ENCODE results near the gene BICD1. TPM values are rescaled to one million over a fixed set of nuclear protein-coding genes. Genes with fewer than 3 reads are reported as not detected.
A peak's percentile ranks its signal among the peaks of the same experiment; 100 is the strongest.

The BICD1 gene
- total and polyA plus RNA-seq, 7 donors: 0.60 to 16.0 (median 9.4) TPM

DNA sequence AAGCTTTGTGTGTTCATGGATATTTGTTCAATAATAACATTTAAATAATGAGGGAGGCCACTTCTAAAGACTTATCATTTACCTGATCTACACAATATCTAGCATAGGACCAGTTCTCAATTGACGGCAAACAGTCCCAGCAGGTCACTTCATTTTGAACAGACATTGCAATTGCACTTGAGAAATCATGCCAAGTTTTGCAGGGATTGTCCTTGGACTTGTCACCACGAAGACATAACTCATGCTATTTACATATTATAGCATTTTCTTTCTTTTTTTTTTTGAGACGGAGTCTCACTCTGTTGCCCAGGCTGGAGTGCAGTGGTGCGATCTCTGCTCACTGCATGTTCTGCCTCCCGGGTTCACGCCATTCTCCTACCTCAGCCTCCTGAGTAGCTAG lies 34.5 kb upstream of the BICD1 start:
- Histone ChIP-seq H3K36me3 (no peaks in the 10 kb centered on the region), H3K27ac (no peak overlapping the region), H3K4me1 (no peaks in the 10 kb centered on the region), H3K9me3 (no peaks in the 10 kb centered on the region), H3K4me3 (no peak overlapping the region), H3K27me3 (no peaks in the 10 kb centered on the region)
- DNase-seq: no peak
- 82 to 91% methylated on average over 6 of the region's 6 CpGs for WGBS, 2 donors
- intact Hi-C loops (cut with DNase I): no loop called here
- TF ChIP-seq POLR2AphosphoS5 (IDR thresholded peaks at IDR 0.05) (no peak), EP300 (IDR thresholded peaks at IDR 0.05) (no peak), POLR2A (IDR thresholded peaks at IDR 0.05) (no peak)
- TF ChIP-seq, protein P1, sequence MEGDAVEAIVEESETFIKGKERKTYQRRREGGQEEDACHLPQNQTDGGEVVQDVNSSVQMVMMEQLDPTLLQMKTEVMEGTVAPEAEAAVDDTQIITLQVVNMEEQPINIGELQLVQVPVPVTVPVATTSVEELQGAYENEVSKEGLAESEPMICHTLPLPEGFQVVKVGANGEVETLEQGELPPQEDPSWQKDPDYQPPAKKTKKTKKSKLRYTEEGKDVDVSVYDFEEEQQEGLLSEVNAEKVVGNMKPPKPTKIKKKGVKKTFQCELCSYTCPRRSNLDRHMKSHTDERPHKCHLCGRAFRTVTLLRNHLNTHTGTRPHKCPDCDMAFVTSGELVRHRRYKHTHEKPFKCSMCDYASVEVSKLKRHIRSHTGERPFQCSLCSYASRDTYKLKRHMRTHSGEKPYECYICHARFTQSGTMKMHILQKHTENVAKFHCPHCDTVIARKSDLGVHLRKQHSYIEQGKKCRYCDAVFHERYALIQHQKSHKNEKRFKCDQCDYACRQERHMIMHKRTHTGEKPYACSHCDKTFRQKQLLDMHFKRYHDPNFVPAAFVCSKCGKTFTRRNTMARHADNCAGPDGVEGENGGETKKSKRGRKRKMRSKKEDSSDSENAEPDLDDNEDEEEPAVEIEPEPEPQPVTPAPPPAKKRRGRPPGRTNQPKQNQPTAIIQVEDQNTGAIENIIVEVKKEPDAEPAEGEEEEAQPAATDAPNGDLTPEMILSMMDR (IDR thresholded peaks at IDR 0.05): no peak

DNA sequence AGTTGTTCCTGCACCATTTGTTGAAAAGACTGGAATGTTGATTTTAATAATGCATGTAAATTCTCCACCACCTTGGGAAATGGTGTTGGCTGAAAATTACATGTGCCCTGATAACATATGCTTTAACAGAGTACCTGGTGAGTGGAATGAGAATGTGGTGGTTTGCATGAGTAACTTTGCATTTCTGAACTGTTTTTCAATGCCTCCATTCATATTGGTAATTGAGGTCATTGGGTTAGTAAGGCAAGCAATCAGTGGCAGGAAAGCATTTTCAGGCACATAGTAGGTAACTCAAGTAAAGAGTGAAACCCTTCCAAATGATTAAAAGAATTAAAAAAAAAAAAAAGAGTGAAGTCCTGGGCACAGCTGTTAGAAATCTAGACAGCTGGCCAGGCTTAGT lies 32.2 kb upstream of the BICD1 start:
- Histone ChIP-seq H3K36me3 (no peaks in the 10 kb centered on the region), H3K9me3 (no peaks in the 10 kb centered on the region), H3K27ac (no peak overlapping the region), H3K4me3 (no peak overlapping the region), H3K27me3 (no peaks in the 10 kb centered on the region), H3K4me1 (no peaks in the 10 kb centered on the region)
- no peak for TF ChIP-seq EP300 (IDR thresholded peaks at IDR 0.05)
- intact Hi-C loops (cut with DNase I): no loop called here
- DNase-seq: no peak

DNA sequence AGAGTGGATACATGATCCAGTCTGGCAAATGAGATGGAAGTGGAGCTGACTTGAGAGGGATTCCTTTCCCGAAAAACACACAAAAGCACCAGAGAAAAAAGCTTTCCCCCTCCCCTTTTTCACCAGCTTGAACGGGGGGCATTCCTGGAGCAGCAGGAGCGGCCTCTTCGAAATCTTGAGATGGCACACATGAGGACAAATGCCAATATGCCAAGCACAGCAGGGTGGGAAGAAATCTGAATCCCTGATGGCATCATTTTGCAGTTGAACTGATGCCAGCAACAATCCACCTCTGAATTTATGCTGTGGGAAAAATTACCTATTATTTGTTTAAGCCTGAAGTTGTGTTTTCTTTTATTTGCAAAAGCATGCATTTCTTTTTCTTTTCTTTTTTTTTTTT lies 29.7 kb upstream of the BICD1 start:
- Histone ChIP-seq H3K9me3 (no peaks in the 10 kb centered on the region), H3K27me3 (no peaks in the 10 kb centered on the region), H3K27ac (no peak overlapping the region), H3K4me3 (no peak overlapping the region), H3K4me1 (no peaks in the 10 kb centered on the region), H3K36me3 (no peaks in the 10 kb centered on the region)
- TF ChIP-seq EP300 (IDR thresholded peaks at IDR 0.05) (no peak), POLR2A (IDR thresholded peaks at IDR 0.05) (no peak)
- TF ChIP-seq, protein P1 (IDR thresholded peaks at IDR 0.05): no peak
- DNase-seq: no peak
- intact Hi-C loops (cut with DNase I): no loop called here
- WGBS, 2 donors: 93% methylated on average over 4 of the region's 4 CpGs

DNA sequence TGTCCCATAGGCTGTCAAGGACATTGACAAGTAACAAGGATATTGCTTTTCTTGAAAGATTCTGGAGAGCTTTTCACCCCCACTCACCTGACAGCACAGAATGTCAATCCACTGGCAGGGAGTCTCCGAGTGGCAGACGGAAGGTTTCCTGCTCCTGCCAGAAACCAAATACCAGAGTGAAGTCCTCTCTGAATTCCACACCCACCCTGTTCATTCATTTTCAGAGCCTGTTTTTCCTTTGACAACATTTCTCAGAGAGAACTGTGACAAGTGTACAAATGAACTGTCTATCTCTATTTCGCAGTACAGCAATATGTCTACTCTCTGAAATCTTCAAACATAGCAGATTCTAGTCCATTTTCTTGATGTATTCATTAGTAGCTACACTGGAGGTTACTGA lies 26.2 kb upstream of the BICD1 start:
- Histone ChIP-seq H3K36me3 (no peaks in the 10 kb centered on the region), H3K9me3 (no peaks in the 10 kb centered on the region), H3K4me1 (peaks cover 0 to 15% (median 0%) of the 10 kb centered on the region in 4 donors), H3K27me3 (no peaks in the 10 kb centered on the region), H3K27ac (no peak overlapping the region), H3K4me3 (no peak overlapping the region)
- WGBS, 2 donors: 90 to 92% methylated on average over 3 of the region's 3 CpGs
- intact Hi-C loops (cut with DNase I): no loop called here
- DNase-seq: no peak
- TF ChIP-seq, protein P1 (IDR thresholded peaks at IDR 0.05): no peak
- TF ChIP-seq POLR2A (IDR thresholded peaks at IDR 0.05): no peak
- TF ChIP-seq EP300 (IDR thresholded peaks at IDR 0.05): no peak
- no peak for TF ChIP-seq POLR2AphosphoS5 (IDR thresholded peaks at IDR 0.05)

DNA sequence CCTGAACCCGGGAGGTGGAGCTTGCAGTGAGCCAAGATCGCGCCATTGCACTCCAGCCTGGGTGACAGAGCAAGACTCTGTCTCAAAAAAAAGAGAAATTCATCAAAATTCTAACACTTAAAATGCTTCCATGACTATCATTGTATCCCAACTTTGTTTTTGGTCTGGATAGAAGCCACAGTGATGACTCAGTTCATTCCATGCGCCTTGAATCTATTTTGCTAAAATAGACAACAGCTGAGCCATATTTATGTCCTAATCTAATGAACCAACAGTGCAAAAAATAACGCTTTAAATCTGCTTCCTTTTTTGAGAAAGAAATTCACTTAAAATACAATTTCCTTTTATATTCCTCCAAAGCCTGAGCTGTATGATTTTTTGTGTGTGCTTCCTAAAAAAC lies 23.2 kb upstream of the BICD1 start:
- peaks cover 0 to 15% (median 0%) of the 10 kb centered on the region in 4 donors for H3K4me1 ChIP-seq
- no peaks in the 10 kb centered on the region for H3K9me3 ChIP-seq
- H3K27me3 ChIP-seq: no peaks in the 10 kb centered on the region
- no peaks in the 10 kb centered on the region for H3K36me3 ChIP-seq
- intact Hi-C loops (cut with DNase I): no loop called here
- WGBS, 2 donors: 82 to 85% methylated on average over 5 of the region's 5 CpGs
- no peak for DNase-seq
- no peak for TF ChIP-seq POLR2A (IDR thresholded peaks at IDR 0.05)
- TF ChIP-seq, protein P1 (IDR thresholded peaks at IDR 0.05): no peak
- TF ChIP-seq POLR2AphosphoS5 (IDR thresholded peaks at IDR 0.05): no peak
- no peak for TF ChIP-seq EP300 (IDR thresholded peaks at IDR 0.05)
- H3K27ac ChIP-seq: peak overlapping the region in 1 of 4 donors; percentile 31
- H3K4me3 ChIP-seq: no peak overlapping the region
